HepG2 (cell line): ENCODE data around the gene ECHS1. TPM values are rescaled to one million over a fixed set of nuclear protein-coding genes. Genes with fewer than 3 reads are reported as not detected.

Source experiments
- ATAC-seq: fragments of 200-7000 bp; cut with Tn5 transposase; 3 replicates; pipeline ENCODE4 v1.9.1; 2020; ENCODE audit warnings: mild to moderate bottlenecking, moderate library complexity
- BruUV-seq: library from RNA; stranded (reverse); fragments of 400-500 nt; replicated peaks from 2 replicates; lab custom pipeline; 2021; lab: Mats Ljungman, UMichigan
- CTCF ChIA-PET: fragments of 300-600 bp; formaldehyde crosslinking; extraction: SDS; loops from one replicate; lab custom pipeline; 2021; ENCODE audit warnings: low total read pairs, inconsistent platforms, low intra/inter-chr PET ratio; lab: Yijun Ruan, JAX
- POLR2A ChIA-PET: fragments of 350-600 bp; sonication (Branson Sonifier 250); formaldehyde crosslinking; loops from one replicate; lab custom pipeline; 2020; ENCODE audit warnings: antibody characterized with exemption, inconsistent platforms; lab: Yijun Ruan, JAX
- DNase-seq: peaks from one replicate; pipeline ENCODE4 v3.0.0-alpha.2; 2015; ENCODE audit warnings: low spot score
- FAIRE-seq: peaks from 3 replicates; lab custom pipeline; 2011; peaks lifted over from hg19 to GRCh38; lab: Jason Lieb, UNC
- H2AFZ ChIP-seq: one replicate; pipeline ENCODE4 v1.6.1; 2011; ENCODE audit warnings: low read length, inconsistent platforms
- H3K27ac ChIP-seq: fragments of 300-600 bp; 3 replicates; pipeline ENCODE4 v1.8.0; 2011; ENCODE audit warnings: mixed run types, mild to moderate bottlenecking, mixed read lengths, low read length, inconsistent platforms; ENCODE audit not compliant: insufficient read depth; ENCODE audit errors: extremely low read length
- H3K27me3 ChIP-seq, 2 experiments: fragments of 200-600 bp in 1 of 2; 2 replicates in 1 of 2; 3 replicates in 1 of 2; pipeline versions ENCODE4 v1.6.0 to v1.8.0; 2011; ENCODE audit warnings: low read length in 2 of 2, mild to moderate bottlenecking in 2 of 2, moderate library complexity in 2 of 2, inconsistent platforms in 1 of 2; ENCODE audit not compliant: insufficient read depth in 2 of 2, control insufficient read depth in 1 of 2
- H3K36me3 ChIP-seq, 2 experiments: fragments of 200-600 bp in 1 of 2; replicated peaks in 1 of 2; 2 replicates in 1 of 2; 3 replicates in 1 of 2; pipeline versions ENCODE4 v1.5.1 to v1.8.0; 2011; ENCODE audit warnings: low read length in 2 of 2, inconsistent platforms in 1 of 2; ENCODE audit not compliant: insufficient read depth in 2 of 2, control insufficient read depth in 1 of 2
- H3K4me1 ChIP-seq: 2 replicates; pipeline ENCODE4 v1.5.1; 2012; ENCODE audit warnings: low read length, inconsistent platforms; ENCODE audit not compliant: insufficient read depth
- H3K4me2 ChIP-seq: 2 replicates; pipeline ENCODE4 v1.6.0; 2011; ENCODE audit warnings: low read depth, low read length, inconsistent platforms
- H3K4me3 ChIP-seq, 3 experiments: fragments of 200-600 bp in 1 of 3; sonication (generic), shearing (Covaris generic) in 1 of 3; replicated peaks in 1 of 3; 2 replicates each; pipeline ENCODE4 v1.5.1; 2011 to 2016; ENCODE audit warnings: low read length in 3 of 3, inconsistent platforms in 2 of 3, low read depth in 2 of 3, mild to moderate bottlenecking in 2 of 3, control low read depth in 1 of 3, mixed read lengths in 1 of 3; ENCODE audit not compliant: insufficient read depth in 1 of 3
- H3K79me2 ChIP-seq: one replicate; pipeline ENCODE4 v1.6.1; 2011; ENCODE audit warnings: low read length, inconsistent platforms; ENCODE audit not compliant: insufficient read depth
- H3K9ac ChIP-seq: 2 replicates; pipeline ENCODE4 v1.6.0; 2011; ENCODE audit warnings: mild to moderate bottlenecking, low read depth, low read length, inconsistent platforms; ENCODE audit not compliant: insufficient read depth
- H3K9me3 ChIP-seq: 2 replicates; pipeline ENCODE4 v1.5.1; 2012; ENCODE audit warnings: mild to moderate bottlenecking, low read length
- H4K20me1 ChIP-seq: 2 replicates; pipeline ENCODE4 v1.6.0; 2011; ENCODE audit warnings: inconsistent platforms, mild to moderate bottlenecking, low read length, moderate library complexity; ENCODE audit not compliant: insufficient read depth
- HNRNPL ChIP-seq: fragments of 200-400 bp; formaldehyde crosslinking; IDR thresholded peaks from 2 replicates; pipeline ENCODE4 v1.6.1; 2017; ENCODE audit warnings: mild to moderate bottlenecking, low read depth, low read length
- HOXA7 ChIP-seq: sonication (generic); formaldehyde crosslinking; IDR thresholded peaks from 2 replicates; pipeline ENCODE4 v1.8.1; 2022; ENCODE audit warnings: mild to moderate bottlenecking, missing genetic modification reagents, moderate library complexity
- PAF1 ChIP-seq: IDR thresholded peaks from 2 replicates; pipeline ENCODE4 v1.6.1; 2016; ENCODE audit warnings: missing genetic modification reagents, missing compliant biosample characterization
- POLR2AphosphoS5 ChIP-seq: IDR thresholded peaks from 2 replicates; pipeline ENCODE4 v1.6.1; 2012; ENCODE audit warnings: low read depth, low read length
- POLR2G ChIP-seq: fragments of 200-400 bp; formaldehyde crosslinking; IDR thresholded peaks from 2 replicates; pipeline ENCODE4 v1.6.1; 2018; ENCODE audit warnings: mild to moderate bottlenecking, low read depth, low read length, moderate library complexity
- RBFOX2 ChIP-seq: fragments of 200-400 bp; formaldehyde crosslinking; IDR thresholded peaks from 2 replicates; pipeline ENCODE4 v1.6.1; 2017; ENCODE audit warnings: low read depth, mild to moderate bottlenecking, low read length
- SP1 ChIP-seq, 2 experiments: fragments of 450-650 bp in 1 of 2; sonication (generic) in 1 of 2; formaldehyde crosslinking in 1 of 2; IDR thresholded peaks; 2 replicates each; pipeline versions ENCODE4 v1.4.0 to v1.6.1; 2016 to 2020; ENCODE audit warnings: missing genetic modification reagents in 1 of 2
- TAF1 ChIP-seq: sonication (generic); formaldehyde crosslinking; IDR thresholded peaks from 2 replicates; pipeline ENCODE4 v1.4.0; 2020; ENCODE audit warnings: missing genetic modification reagents
- TBP ChIP-seq: sonication (generic); formaldehyde crosslinking; IDR thresholded peaks from 2 replicates; pipeline ENCODE4 v1.5.0; 2020; ENCODE audit warnings: missing genetic modification reagents
- TIGD3 ChIP-seq: sonication (generic); formaldehyde crosslinking; IDR thresholded peaks from 2 replicates; pipeline ENCODE4 v1.5.1; 2020; ENCODE audit warnings: mild to moderate bottlenecking, missing genetic modification reagents, borderline replicate concordance
- ZFP41 ChIP-seq: sonication (generic); formaldehyde crosslinking; IDR thresholded peaks from 2 replicates; pipeline ENCODE4 v1.4.0; 2020; ENCODE audit warnings: mild to moderate bottlenecking, missing genetic modification reagents, borderline replicate concordance
- ZFX ChIP-seq: sonication (generic); formaldehyde crosslinking; IDR thresholded peaks from 2 replicates; pipeline ENCODE4 v1.4.0; 2020; ENCODE audit warnings: mild to moderate bottlenecking, low read depth, missing genetic modification reagents, moderate library complexity
- ZNF550 ChIP-seq: sonication (generic); formaldehyde crosslinking; IDR thresholded peaks from 2 replicates; pipeline ENCODE4 v1.4.0; 2020; ENCODE audit warnings: mild to moderate bottlenecking, missing genetic modification reagents, borderline replicate concordance
- WGBS: methylation state at CpG from one replicate; pipeline ENCODE4 v1.1.6; 2017; ENCODE audit warnings: low lambda C conversion rate; 5-methylcytosine and 5-hydroxymethylcytosine counted together
- in situ Hi-C: cut with HindIII; loops from 2 replicates; pipeline ENCODE4 v1.10.0; 2017; ENCODE audit warnings: low pct_unique_long_range_greater_than_20kb; ENCODE audit not compliant: extremely low pct_ligation_motif_present
- intact Hi-C: fragments of 100-400 bp; cut with micrococcal nuclease; formaldehyde crosslinking; loops from one replicate; pipeline ENCODE4 v1.10.0; 2022; ENCODE audit not compliant: unreplicated experiment
- polyA plus RNA-seq, 8 experiments: library from polyadenylated mRNA; depleted of rRNA in 3 of 8; stranded (reverse) in 7 of 8; unstranded in 1 of 8; fragments of >200 nt; fragmentation: Illumina TruSeq in 4 of 8; extraction: Trizol in 4 of 8; gene quantifications; 2 replicates each; pipeline versions ENCODE4 v1.2.1 to v1.2.3, GENCODE V29; 2011 to 2016; ENCODE audit warnings: low read depth in 4 of 8, missing spikeins in 1 of 8, mixed read lengths in 1 of 8; ENCODE audit not compliant: insufficient read depth in 1 of 8
- total RNA-seq, 5 experiments: library from RNA; depleted of rRNA; stranded (reverse); fragments of >200 nt; fragmentation: Illumina TruSeq; extraction: Trizol; gene quantifications; 2 replicates each; pipeline ENCODE4 v1.2.3, GENCODE V29; 2016; ENCODE audit warnings: low read depth in 1 of 5
- TF ChIP-seq, protein P1 (sequence below): sonication (generic); formaldehyde crosslinking; IDR thresholded peaks from 2 replicates; pipeline ENCODE4 v1.9.0; 2021; ENCODE audit warnings: mild to moderate bottlenecking, missing genetic modification reagents
- TF ChIP-seq, protein P2 (sequence below): sonication (generic); formaldehyde crosslinking; IDR thresholded peaks from 2 replicates; pipeline ENCODE4 v1.4.0; 2020; ENCODE audit warnings: missing genetic modification reagents

The ECHS1 gene
- total and polyA plus RNA-seq, 2 of the 13 experiments (the other 11 are each of a cell fraction or from before 2014, with no cell fraction given): 32.7 to 195 TPM

DNA sequence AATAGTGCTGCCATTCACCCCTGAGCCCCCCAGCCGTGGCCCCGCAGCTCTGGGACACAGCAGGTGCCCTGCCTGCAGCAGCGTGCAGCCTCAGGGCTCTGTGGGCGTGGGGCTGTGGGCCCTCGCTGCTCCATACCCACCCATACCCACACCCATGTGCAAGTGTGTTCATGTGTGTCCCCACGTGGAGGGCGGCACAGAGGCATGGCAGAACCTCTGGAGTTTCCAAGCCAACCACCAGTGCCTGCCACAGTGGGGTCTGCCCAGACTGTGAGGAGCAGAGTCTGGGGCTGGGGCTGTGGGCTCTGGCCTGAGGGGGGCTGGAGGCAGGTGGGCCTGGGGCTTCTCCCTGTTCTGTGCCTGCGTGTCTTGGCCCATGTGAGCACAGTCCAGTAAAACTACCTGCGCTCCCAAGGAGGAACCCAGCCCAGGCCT is 23.6 kb downstream of the ECHS1 start:
- H3K4me1 ChIP-seq: peaks cover 49% of the 10 kb centered on the region
- H3K4me3 ChIP-seq: no peak overlapping the region
- in situ Hi-C loops (no loop called here), intact Hi-C loops (loop anchor here (1.0 kb wide), 1 partner anchor 21 kb away; no protein-coding TSS in a partner anchor)
- WGBS: 85% methylated on average over 3 of the region's 9 CpGs
- H4K20me1 ChIP-seq: peaks cover 9% of the 10 kb centered on the region; the same call in 1 of the 2 replicates
- no peak overlapping the region for H3K9ac ChIP-seq
- no TSS peak for BruUV-seq
- H3K79me2 ChIP-seq: no peaks in the 10 kb centered on the region
- POLR2A ChIA-PET: no interaction called here
- FAIRE-seq (no peak), DNase-seq (no peak), ATAC-seq (no peak)
- H3K36me3 ChIP-seq: no peaks in the 10 kb centered on the region
- no peak overlapping the region for H3K4me2 ChIP-seq
- H3K9me3 ChIP-seq: no peaks in the 10 kb centered on the region
- no peaks in the 10 kb centered on the region for H3K27me3 ChIP-seq
- CTCF ChIA-PET: no interaction called here
- no peak overlapping the region for H2AFZ ChIP-seq
- no peak overlapping the region for H3K27ac ChIP-seq
- TF ChIP-seq, protein P1, sequence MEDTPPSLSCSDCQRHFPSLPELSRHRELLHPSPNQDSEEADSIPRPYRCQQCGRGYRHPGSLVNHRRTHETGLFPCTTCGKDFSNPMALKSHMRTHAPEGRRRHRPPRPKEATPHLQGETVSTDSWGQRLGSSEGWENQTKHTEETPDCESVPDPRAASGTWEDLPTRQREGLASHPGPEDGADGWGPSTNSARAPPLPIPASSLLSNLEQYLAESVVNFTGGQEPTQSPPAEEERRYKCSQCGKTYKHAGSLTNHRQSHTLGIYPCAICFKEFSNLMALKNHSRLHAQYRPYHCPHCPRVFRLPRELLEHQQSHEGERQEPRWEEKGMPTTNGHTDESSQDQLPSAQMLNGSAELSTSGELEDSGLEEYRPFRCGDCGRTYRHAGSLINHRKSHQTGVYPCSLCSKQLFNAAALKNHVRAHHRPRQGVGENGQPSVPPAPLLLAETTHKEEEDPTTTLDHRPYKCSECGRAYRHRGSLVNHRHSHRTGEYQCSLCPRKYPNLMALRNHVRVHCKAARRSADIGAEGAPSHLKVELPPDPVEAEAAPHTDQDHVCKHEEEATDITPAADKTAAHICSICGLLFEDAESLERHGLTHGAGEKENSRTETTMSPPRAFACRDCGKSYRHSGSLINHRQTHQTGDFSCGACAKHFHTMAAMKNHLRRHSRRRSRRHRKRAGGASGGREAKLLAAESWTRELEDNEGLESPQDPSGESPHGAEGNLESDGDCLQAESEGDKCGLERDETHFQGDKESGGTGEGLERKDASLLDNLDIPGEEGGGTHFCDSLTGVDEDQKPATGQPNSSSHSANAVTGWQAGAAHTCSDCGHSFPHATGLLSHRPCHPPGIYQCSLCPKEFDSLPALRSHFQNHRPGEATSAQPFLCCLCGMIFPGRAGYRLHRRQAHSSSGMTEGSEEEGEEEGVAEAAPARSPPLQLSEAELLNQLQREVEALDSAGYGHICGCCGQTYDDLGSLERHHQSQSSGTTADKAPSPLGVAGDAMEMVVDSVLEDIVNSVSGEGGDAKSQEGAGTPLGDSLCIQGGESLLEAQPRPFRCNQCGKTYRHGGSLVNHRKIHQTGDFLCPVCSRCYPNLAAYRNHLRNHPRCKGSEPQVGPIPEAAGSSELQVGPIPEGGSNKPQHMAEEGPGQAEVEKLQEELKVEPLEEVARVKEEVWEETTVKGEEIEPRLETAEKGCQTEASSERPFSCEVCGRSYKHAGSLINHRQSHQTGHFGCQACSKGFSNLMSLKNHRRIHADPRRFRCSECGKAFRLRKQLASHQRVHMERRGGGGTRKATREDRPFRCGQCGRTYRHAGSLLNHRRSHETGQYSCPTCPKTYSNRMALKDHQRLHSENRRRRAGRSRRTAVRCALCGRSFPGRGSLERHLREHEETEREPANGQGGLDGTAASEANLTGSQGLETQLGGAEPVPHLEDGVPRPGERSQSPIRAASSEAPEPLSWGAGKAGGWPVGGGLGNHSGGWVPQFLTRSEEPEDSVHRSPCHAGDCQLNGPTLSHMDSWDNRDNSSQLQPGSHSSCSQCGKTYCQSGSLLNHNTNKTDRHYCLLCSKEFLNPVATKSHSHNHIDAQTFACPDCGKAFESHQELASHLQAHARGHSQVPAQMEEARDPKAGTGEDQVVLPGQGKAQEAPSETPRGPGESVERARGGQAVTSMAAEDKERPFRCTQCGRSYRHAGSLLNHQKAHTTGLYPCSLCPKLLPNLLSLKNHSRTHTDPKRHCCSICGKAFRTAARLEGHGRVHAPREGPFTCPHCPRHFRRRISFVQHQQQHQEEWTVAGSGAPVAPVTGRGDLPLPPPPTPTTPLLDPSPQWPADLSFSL (CRISPR knock-in tag): no peak
- TF ChIP-seq TAF1 (no peak), SP1 (IDR thresholded peaks at IDR 0.05) (no peak), SP1 (CRISPR knock-in tag; IDR thresholded peaks at IDR 0.05) (no peak), TIGD3 (CRISPR knock-in tag) (no peak), ZFP41 (CRISPR knock-in tag) (peak; percentile 25; the same call in 1 of the 2 replicates), POLR2AphosphoS5 (peak; percentile 9; the same call in 1 of the 2 replicates), ZNF550 (CRISPR knock-in tag) (no peak), ZFX (CRISPR knock-in tag) (peak; percentile 13; the same call in 1 of the 2 replicates), TBP (CRISPR knock-in tag) (no peak), POLR2G (0 out of 2 replicates have a peak, but pooled peaks have one; percentile 19), PAF1 (CRISPR knock-in tag) (0 out of 2 replicates have a peak, but pooled peaks have one; percentile 20), HNRNPL (peak; percentile 14; the same call in 1 of the 2 replicates), RBFOX2 (peak; percentile 65; the same call in 1 of the 2 replicates), HOXA7 (CRISPR knock-in tag) (no peak)
- TF ChIP-seq, protein P2, sequence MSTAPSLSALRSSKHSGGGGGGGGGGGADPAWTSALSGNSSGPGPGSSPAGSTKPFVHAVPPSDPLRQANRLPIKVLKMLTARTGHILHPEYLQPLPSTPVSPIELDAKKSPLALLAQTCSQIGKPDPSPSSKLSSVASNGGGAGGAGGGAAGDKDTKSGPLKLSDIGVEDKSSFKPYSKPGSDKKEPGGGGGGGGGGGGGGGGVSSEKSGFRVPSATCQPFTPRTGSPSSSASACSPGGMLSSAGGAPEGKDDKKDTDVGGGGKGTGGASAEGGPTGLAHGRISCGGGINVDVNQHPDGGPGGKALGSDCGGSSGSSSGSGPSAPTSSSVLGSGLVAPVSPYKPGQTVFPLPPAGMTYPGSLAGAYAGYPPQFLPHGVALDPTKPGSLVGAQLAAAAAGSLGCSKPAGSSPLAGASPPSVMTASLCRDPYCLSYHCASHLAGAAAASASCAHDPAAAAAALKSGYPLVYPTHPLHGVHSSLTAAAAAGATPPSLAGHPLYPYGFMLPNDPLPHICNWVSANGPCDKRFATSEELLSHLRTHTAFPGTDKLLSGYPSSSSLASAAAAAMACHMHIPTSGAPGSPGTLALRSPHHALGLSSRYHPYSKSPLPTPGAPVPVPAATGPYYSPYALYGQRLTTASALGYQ (CRISPR knock-in tag): no peak
